Subcutaneous abdominal adipose tissue (tissue), 5 donors: ENCODE measurements around the gene PCSK2.

Experiments used
- H3K27ac ChIP-seq: one replicate; pipeline ENCODE4 v1.7.0; 2013; ENCODE audit warnings: low read depth, mild to moderate bottlenecking, inconsistent platforms, low read length, moderate library complexity
- H3K27me3 ChIP-seq, 5 donors: one replicate each; pipeline ENCODE4 v1.7.0; 2013; ENCODE audit warnings: low read length in 5 of 5, inconsistent platforms in 1 of 5; ENCODE audit not compliant: control insufficient read depth in 5 of 5, insufficient read depth in 4 of 5
- H3K36me3 ChIP-seq, 5 donors: one replicate each; pipeline ENCODE4 v1.7.0; 2013; ENCODE audit warnings: low read length in 5 of 5; ENCODE audit not compliant: control insufficient read depth in 5 of 5, insufficient read depth in 5 of 5
- H3K4me1 ChIP-seq, 5 donors: one replicate each; pipeline ENCODE4 v1.7.0; 2013; ENCODE audit warnings: low read length in 5 of 5, mild to moderate bottlenecking in 3 of 5, moderate library complexity in 1 of 5; ENCODE audit not compliant: control insufficient read depth in 5 of 5, insufficient read depth in 5 of 5
- H3K4me3 ChIP-seq, 5 donors: one replicate each; pipeline ENCODE4 v1.7.0; 2013; ENCODE audit warnings: low read length in 5 of 5, low read depth in 1 of 5
- H3K9ac ChIP-seq, 5 donors: one replicate each; pipeline ENCODE4 v1.7.0; 2013; ENCODE audit warnings: low read length in 5 of 5, mild to moderate bottlenecking in 4 of 5, moderate library complexity in 3 of 5
- H3K9me3 ChIP-seq, 5 donors: one replicate each; pipeline ENCODE4 v1.7.0; 2013; ENCODE audit warnings: low read length in 5 of 5; ENCODE audit not compliant: control insufficient read depth in 5 of 5
- donor health status: healthy.
- donor health status: healthy.
- donor health status: healthy.
- donor health status: healthy.
- donor health status: healthy.

The PCSK2 gene, protein sequence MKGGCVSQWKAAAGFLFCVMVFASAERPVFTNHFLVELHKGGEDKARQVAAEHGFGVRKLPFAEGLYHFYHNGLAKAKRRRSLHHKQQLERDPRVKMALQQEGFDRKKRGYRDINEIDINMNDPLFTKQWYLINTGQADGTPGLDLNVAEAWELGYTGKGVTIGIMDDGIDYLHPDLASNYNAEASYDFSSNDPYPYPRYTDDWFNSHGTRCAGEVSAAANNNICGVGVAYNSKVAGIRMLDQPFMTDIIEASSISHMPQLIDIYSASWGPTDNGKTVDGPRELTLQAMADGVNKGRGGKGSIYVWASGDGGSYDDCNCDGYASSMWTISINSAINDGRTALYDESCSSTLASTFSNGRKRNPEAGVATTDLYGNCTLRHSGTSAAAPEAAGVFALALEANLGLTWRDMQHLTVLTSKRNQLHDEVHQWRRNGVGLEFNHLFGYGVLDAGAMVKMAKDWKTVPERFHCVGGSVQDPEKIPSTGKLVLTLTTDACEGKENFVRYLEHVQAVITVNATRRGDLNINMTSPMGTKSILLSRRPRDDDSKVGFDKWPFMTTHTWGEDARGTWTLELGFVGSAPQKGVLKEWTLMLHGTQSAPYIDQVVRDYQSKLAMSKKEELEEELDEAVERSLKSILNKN

DNA sequence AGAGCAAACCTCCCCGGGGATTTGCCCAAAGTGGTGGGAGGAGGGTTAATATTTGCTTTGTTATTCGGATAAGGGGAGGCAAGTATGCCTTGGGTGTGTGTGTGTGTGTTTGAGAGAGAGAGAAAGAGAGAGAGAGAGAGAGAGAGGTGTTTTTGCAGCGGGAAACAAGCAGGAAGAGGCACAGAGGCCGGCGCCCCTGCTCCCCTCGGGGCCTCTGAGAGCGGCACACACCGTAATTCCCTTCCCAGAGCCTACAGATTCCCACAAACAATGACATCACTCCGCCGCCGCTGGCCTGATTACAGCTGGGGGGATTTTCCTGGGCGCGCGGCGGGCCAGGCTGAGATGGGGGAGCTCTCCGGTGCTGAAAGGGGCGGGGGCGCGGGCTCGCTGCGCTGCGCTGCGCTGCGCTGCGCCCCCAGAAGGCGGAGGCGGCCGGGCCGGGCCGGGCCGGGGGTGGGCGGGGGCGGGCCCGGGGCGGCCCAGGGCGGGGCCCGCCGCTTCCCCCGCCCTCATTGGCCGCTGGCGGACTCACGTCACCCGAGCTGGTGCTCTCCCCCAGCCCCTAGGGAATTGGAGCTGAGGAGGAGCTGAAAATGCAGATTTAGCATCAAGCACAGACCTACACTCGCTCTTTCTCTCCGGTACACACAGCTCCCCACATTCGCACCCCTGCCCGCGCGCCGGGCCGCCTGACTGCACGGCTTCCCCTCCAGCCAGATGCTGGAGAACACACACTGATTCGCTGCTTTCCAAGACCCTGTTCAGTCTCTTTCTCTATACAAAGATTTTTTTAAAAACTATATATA lies at the start of gene PCSK2:
Gene PCSK2 (plus strand): TSS at position 631 of the 809 bp plus-strand sequence. CDS start 266 bp downstream, outside the sequence.
- Histone ChIP-seq H3K27me3 (peaks cover 19 to 39% (median 36%) of the 10 kb centered on the region in 5 donors), H3K36me3 (no peaks in the 10 kb centered on the region), H3K4me1 (peaks cover 0 to 17% (median 14%) of the 10 kb centered on the region in 5 donors), H3K4me3 (peak within 1 kb of the TSS; percentile 11 to 64 (median 41)), H3K9ac (no peak within 1 kb of the TSS), H3K27ac (no peak within 1 kb of the TSS), H3K9me3 (no peaks in the 10 kb centered on the region)

- peaks cover 2 to 15% (median 8%) of the 10 kb centered on the region in 5 donors for H3K9me3 ChIP-seq
- H3K27ac ChIP-seq, result no peak overlapping the region
- peaks cover 0 to 4% (median 0%) of the 10 kb centered on the region in 5 donors for H3K27me3 ChIP-seq
- no peak overlapping the region for H3K4me3 ChIP-seq
- H3K9ac ChIP-seq, result no peak overlapping the region
- no peaks in the 10 kb centered on the region for H3K4me1 ChIP-seq
- no peaks in the 10 kb centered on the region for H3K36me3 ChIP-seq
Observed at GRCh38 chr20:17177341-17177740, 49.5 kb upstream of the PCSK2 start.

DNA sequence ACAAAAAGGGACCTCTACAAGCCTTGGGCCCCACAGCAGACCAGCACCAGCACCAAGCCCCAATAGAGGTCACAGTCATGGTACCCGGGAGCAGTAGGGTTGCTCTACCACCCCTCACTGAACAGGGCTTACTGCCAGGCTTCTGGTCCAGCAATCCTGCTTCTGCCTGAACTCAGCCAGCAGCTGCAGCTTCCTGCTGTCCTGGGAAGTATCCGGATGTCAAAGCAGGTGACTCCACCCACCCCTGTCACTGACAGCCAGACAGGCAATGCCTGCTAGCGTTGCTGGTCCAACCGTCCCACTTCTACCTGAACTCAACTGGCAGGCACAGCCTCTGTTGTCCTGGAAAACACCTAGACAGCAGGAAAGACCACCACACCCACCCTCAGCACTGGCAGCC lies 47.0 kb upstream of the PCSK2 start:
- H3K9ac ChIP-seq, result no peak overlapping the region
- no peaks in the 10 kb centered on the region for H3K4me1 ChIP-seq
- H3K4me3 ChIP-seq, result no peak overlapping the region
- H3K36me3 ChIP-seq, result no peaks in the 10 kb centered on the region
- peaks cover 2 to 16% (median 10%) of the 10 kb centered on the region in 5 donors for H3K9me3 ChIP-seq
- peaks cover 0 to 4% (median 0%) of the 10 kb centered on the region in 5 donors for H3K27me3 ChIP-seq
- H3K27ac ChIP-seq, result no peak overlapping the region

DNA sequence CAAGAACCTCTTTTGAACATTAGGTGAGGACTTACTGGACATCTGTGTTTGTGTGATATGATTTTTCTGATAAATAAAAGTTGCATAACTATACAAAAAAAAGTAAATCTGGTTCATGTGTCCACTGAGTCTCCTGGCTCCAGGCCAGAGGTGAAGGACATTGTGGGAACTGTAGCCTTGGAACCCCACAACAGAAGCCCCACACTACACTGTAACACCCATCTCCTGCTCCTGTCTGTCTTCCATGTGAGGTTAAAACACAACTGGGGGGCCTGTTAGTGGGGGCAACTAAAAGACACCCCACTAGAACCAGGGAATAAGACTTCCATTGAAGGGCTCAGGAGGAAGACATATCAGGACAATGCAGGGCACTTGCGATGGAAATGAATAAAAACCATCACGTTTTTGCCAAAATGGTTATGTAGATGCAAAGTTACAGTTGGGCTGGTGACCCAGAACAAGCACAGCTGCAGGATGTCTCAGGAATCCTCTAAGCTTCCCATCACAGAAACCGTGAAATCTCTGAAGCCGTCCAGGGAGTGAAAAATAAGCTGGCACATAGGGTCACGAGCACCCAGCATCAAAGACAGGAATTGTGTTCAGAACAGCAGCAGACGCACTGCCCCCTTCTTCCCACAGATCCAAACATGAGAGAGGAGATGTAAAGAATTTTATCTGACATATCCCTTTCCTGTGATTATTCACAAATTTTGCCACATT lies 36.7 kb upstream of the PCSK2 start:
- Histone ChIP-seq H3K9ac (no peak overlapping the region), H3K4me1 (no peaks in the 10 kb centered on the region), H3K27me3 (no peaks in the 10 kb centered on the region), H3K9me3 (peaks cover 0 to 8% (median 0%) of the 10 kb centered on the region in 5 donors), H3K36me3 (no peaks in the 10 kb centered on the region), H3K27ac (no peak overlapping the region), H3K4me3 (no peak overlapping the region)

DNA sequence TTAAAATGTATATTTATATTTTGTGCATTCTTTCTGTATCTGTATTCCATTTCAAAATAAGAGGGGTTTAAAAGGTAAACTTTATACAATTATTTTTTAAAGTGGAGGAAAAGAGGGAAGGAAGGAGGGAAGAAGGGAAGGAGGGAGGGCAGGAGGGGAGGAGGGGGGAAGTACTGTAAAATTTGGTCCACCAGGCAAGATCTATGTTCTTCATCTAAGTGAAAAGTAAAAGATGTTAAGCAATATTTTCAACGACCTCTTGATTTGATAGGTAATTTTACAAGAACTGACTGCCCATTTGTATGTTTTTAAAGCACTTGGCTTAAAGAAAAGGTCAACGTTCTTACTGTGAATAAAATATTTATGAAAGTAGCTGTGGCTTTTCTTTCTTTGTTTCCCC lies 29.8 kb upstream of the PCSK2 start:
- Histone ChIP-seq H3K27ac (no peak overlapping the region), H3K9ac (no peak overlapping the region), H3K36me3 (no peaks in the 10 kb centered on the region), H3K27me3 (no peaks in the 10 kb centered on the region), H3K9me3 (no peaks in the 10 kb centered on the region), H3K4me1 (no peaks in the 10 kb centered on the region), H3K4me3 (no peak overlapping the region)

DNA sequence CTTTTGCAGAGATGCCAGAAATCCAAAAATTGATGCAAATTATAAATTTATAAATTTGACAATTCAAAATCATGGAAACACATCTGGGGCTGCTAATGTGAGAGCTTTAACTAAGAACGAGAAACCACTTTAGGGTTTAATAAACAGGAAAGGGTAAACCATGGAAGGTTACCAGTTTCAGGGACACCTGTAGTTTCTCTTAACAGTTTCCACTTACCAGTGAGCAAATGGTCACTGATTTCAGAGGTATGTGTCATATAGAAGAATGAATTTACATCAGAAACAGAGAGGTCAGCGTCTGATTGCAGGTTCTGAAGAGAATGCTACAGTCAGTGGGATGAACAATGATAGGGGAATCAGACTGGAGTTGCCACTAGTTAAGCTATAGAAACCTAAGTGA lies 24.8 kb upstream of the PCSK2 start:
- Histone ChIP-seq H3K36me3 (no peaks in the 10 kb centered on the region), H3K27me3 (no peaks in the 10 kb centered on the region), H3K4me1 (no peaks in the 10 kb centered on the region), H3K9me3 (no peaks in the 10 kb centered on the region), H3K27ac (no peak overlapping the region), H3K4me3 (no peak overlapping the region), H3K9ac (no peak overlapping the region)

- Histone ChIP-seq H3K27ac (no peak overlapping the region), H3K4me3 (no peak overlapping the region), H3K9ac (no peak overlapping the region), H3K27me3 (no peaks in the 10 kb centered on the region), H3K4me1 (no peaks in the 10 kb centered on the region), H3K9me3 (no peaks in the 10 kb centered on the region), H3K36me3 (no peaks in the 10 kb centered on the region)
Observed at GRCh38 chr20:17202673-17203072, 24.2 kb upstream of the PCSK2 start.

DNA sequence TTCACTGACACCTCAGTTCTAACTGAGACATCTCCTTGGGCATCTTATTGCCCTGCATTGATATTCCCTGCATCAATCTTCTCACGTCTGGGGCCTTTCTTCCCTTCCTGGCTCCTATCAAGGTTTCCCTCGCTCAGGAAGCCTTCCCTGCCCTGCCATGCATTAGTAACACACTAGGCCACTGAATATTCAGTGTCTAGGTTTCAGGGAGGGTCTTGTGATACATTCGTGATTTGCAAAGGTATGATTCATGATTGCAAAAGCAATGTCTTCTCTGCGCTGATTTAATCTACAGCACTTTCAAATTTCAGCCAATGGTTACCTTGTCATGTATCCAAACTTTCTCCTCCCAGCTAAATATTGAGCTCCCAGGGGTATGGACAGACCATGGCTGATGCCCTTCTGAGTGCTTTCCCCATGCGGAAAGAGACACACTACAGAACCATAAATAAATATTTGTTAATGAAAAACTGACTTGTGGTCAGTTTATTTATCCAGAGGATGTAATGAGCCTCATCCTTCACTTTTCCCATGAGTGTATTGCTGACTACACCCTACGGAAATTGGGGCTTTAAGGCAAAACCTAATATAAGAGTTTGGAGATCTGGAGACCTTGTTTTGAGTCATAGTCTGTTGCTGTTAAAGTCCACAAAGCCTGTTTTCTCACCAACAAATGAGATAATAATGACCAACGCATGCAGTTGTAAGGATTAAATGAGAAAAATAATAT lies 21.6 kb upstream of the PCSK2 start:
- H3K27ac ChIP-seq, result no peak overlapping the region
- H3K4me1 ChIP-seq, result no peaks in the 10 kb centered on the region
- no peak overlapping the region for H3K4me3 ChIP-seq
- H3K27me3 ChIP-seq, result no peaks in the 10 kb centered on the region
- H3K36me3 ChIP-seq, result no peaks in the 10 kb centered on the region
- H3K9ac ChIP-seq, result no peak overlapping the region
- no peaks in the 10 kb centered on the region for H3K9me3 ChIP-seq

GRCh38 chr20:17210387-17210786 lies 16.5 kb upstream of the PCSK2 start:
- Histone ChIP-seq H3K9me3 (peaks cover 0 to 4% (median 0%) of the 10 kb centered on the region in 5 donors), H3K27ac (no peak overlapping the region), H3K4me3 (no peak overlapping the region), H3K27me3 (no peaks in the 10 kb centered on the region), H3K4me1 (no peaks in the 10 kb centered on the region), H3K36me3 (no peaks in the 10 kb centered on the region), H3K9ac (no peak overlapping the region)
